ENCODE data around the gene XPO5. TPM values are rescaled to one million over a fixed set of nuclear protein-coding genes. Genes with fewer than 3 reads are reported as not detected.

The XPO5 gene
- total and polyA plus RNA-seq, 9 of the 15 experiments (the other 6 are each of a cell fraction or from before 2014, with no cell fraction given) = 36.0 to 170 (median 99.1) TPM

GRCh38 chr6:43521836-43522235 lies 54.0 kb downstream of the XPO5 start (continued):
- TF ChIP-seq POLR2AphosphoS5 (IDR thresholded peaks at IDR 0.05; ENCODE audit: control insufficient read depth, insufficient read depth, low read depth, low read length) (0 out of 2 replicates have a peak, but pooled peaks have one; percentile 26), SUPT5H (IDR thresholded peaks at IDR 0.05) (peak; percentile 19; the same call in 1 of the 2 replicates), KDM4B (IDR thresholded peaks at IDR 0.05; ENCODE audit: borderline replicate concordance in 2 of 2, low read depth in 1 of 2) (no peak), ZNF79 (CRISPR knock-in tag; IDR thresholded peaks at IDR 0.05; ENCODE audit: low read depth) (no peak), POLR2G (IDR thresholded peaks at IDR 0.05; ENCODE audit: low read depth, low read length) (peak; percentile 39; the same call in 1 of the 2 replicates), DACH1 (IDR thresholded peaks at IDR 0.05; ENCODE audit: partially characterized antibody) (no peak), CBFB (CRISPR knock-in tag; IDR thresholded peaks at IDR 0.05) (no peak), AFF4 (CRISPR knock-in tag; IDR thresholded peaks at IDR 0.05) (0 out of 2 replicates have a peak, but pooled peaks have one; percentile 34), ZNF644 (tag; IDR thresholded peaks at IDR 0.05; ENCODE audit: low read depth) (no peak), MYBL2 (IDR thresholded peaks at IDR 0.05; ENCODE audit: low read depth) (no peak), MYBL2 (CRISPR knock-in tag; IDR thresholded peaks at IDR 0.05; ENCODE audit: borderline replicate concordance) (no peak), TEAD2 (tag; IDR thresholded peaks at IDR 0.05) (no peak), NR3C1 (CRISPR knock-in tag; IDR thresholded peaks at IDR 0.05) (0 out of 2 replicates have a peak, but pooled peaks have one; percentile 28), SNAPC5 (CRISPR knock-in tag; IDR thresholded peaks at IDR 0.05) (no peak)
